MM.1S (cell line): Measurements from ENCODE around the gene LONRF2.

Experiments used
- DNase-seq: peaks from one replicate; pipeline ENCODE4 v3.0.0-alpha.2; 2015
- H2AFZ ChIP-seq: fragments of 300-600 bp; sonication (generic); 2 replicates; pipeline ENCODE4 v1.6.0; 2016; ENCODE audit warnings: antibody characterized with exemption, low read length
- H3F3A ChIP-seq: fragments of 300-600 bp; sonication (generic); 2 replicates; pipeline ENCODE4 v1.6.1; 2016; ENCODE audit warnings: mild to moderate bottlenecking, antibody characterized with exemption, low read length, moderate library complexity, mixed read lengths; ENCODE audit not compliant: insufficient read depth
- H3K27ac ChIP-seq: fragments of 300-600 bp; sonication (generic); 2 replicates; pipeline ENCODE4 v1.5.1; 2016; ENCODE audit warnings: mild to moderate bottlenecking, low read length
- H3K27me3 ChIP-seq: fragments of 300-600 bp; sonication (generic); replicated peaks from 2 replicates; pipeline ENCODE4 v1.6.0; 2016; ENCODE audit warnings: low read length; ENCODE audit not compliant: insufficient read depth
- H3K36me3 ChIP-seq: fragments of 300-600 bp; sonication (generic); replicated peaks from 2 replicates; pipeline ENCODE4 v1.6.1; 2016; ENCODE audit warnings: mild to moderate bottlenecking, low read length, mixed read lengths; ENCODE audit not compliant: insufficient read depth
- H3K4me1 ChIP-seq: fragments of 300-600 bp; sonication (generic); 2 replicates; pipeline ENCODE4 v1.6.1; 2016; ENCODE audit warnings: low read length, mixed read lengths
- H3K4me2 ChIP-seq: fragments of 300-600 bp; sonication (generic); 2 replicates; pipeline ENCODE4 v1.6.0; 2016; ENCODE audit warnings: low read depth, low read length
- H3K4me3 ChIP-seq: fragments of 300-600 bp; sonication (generic); 2 replicates; pipeline ENCODE4 v1.5.1; 2016; ENCODE audit warnings: low read length, mixed read lengths
- H3K79me2 ChIP-seq: fragments of 300-600 bp; sonication (generic); 2 replicates; pipeline ENCODE4 v1.6.1; 2016; ENCODE audit warnings: mixed run types, low read length, mixed read lengths
- H3K9ac ChIP-seq: fragments of 300-600 bp; sonication (generic); 2 replicates; pipeline ENCODE4 v1.6.1; 2016; ENCODE audit warnings: low read length, mixed read lengths
- H3K9me2 ChIP-seq: fragments of 300-600 bp; sonication (generic); replicated peaks from 2 replicates; pipeline ENCODE4 v1.6.1; 2016; ENCODE audit warnings: mild to moderate bottlenecking, low read length, mixed read lengths; ENCODE audit not compliant: insufficient read depth
- H3K9me3 ChIP-seq: fragments of 300-600 bp; sonication (generic); replicated peaks from 2 replicates; pipeline ENCODE4 v1.6.1; 2016; ENCODE audit warnings: mild to moderate bottlenecking, low read length, mixed read lengths; ENCODE audit not compliant: insufficient read depth
- H4K20me1 ChIP-seq: fragments of 300-600 bp; sonication (generic); 2 replicates; pipeline ENCODE4 v1.6.1; 2016; ENCODE audit warnings: mild to moderate bottlenecking, low read length, moderate library complexity, mixed read lengths; ENCODE audit not compliant: insufficient read depth
- EZH2 ChIP-seq: fragments of 300-600 bp; sonication (generic); optimal IDR thresholded peaks from 2 replicates; pipeline ENCODE3; 2017; ENCODE audit warnings: low read depth, mild to moderate bottlenecking, antibody characterized with exemption, low read length, mixed read lengths
- EZH2phosphoT487 ChIP-seq: fragments of 300-600 bp; sonication (generic); IDR thresholded peaks from 2 replicates; pipeline ENCODE4 v1.6.1; 2018; ENCODE audit warnings: antibody characterized with exemption, low read length
- TF ChIP-seq, protein P1 (sequence below): fragments of 300-600 bp; sonication (generic); IDR thresholded peaks from 2 replicates; pipeline ENCODE4 v1.5.1; 2016; ENCODE audit warnings: antibody characterized with exemption, low read length, mixed read lengths

LONRF2 gene

DNA sequence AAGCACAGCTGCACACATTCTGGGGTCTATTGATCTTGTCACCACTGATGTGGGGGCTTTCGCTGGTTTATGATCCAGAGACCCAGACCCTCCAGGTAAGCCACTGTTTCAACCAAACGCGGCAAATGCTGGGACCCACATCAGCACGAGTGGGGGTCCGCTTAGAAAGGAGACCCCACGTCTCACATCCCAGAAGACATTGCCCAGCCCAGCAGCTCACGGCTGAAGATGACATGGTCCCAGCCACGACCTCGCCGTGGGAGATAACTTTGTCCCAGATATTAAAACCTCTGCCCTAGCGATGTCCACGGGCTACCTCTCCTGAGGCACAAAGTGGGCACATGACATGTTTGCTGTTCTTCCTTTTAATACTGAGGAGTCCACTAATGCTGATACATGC is 43.8 kb downstream of the LONRF2 start:
- Histone ChIP-seq H3K4me3 (no peak overlapping the region), H3F3A (no peaks in the 10 kb centered on the region), H3K4me2 (no peak overlapping the region), H3K9ac (no peak overlapping the region), H3K9me2 (no peaks in the 10 kb centered on the region), H3K4me1 (no peaks in the 10 kb centered on the region), H3K79me2 (no peaks in the 10 kb centered on the region), H3K27me3 (no peaks in the 10 kb centered on the region), H3K27ac (no peak overlapping the region), H2AFZ (no peak overlapping the region), H3K9me3 (no peaks in the 10 kb centered on the region), H4K20me1 (no peaks in the 10 kb centered on the region), H3K36me3 (no peaks in the 10 kb centered on the region)
- no peak for DNase-seq
- TF ChIP-seq EZH2 (no peak), EZH2phosphoT487 (no peak)
- TF ChIP-seq, protein P1, sequence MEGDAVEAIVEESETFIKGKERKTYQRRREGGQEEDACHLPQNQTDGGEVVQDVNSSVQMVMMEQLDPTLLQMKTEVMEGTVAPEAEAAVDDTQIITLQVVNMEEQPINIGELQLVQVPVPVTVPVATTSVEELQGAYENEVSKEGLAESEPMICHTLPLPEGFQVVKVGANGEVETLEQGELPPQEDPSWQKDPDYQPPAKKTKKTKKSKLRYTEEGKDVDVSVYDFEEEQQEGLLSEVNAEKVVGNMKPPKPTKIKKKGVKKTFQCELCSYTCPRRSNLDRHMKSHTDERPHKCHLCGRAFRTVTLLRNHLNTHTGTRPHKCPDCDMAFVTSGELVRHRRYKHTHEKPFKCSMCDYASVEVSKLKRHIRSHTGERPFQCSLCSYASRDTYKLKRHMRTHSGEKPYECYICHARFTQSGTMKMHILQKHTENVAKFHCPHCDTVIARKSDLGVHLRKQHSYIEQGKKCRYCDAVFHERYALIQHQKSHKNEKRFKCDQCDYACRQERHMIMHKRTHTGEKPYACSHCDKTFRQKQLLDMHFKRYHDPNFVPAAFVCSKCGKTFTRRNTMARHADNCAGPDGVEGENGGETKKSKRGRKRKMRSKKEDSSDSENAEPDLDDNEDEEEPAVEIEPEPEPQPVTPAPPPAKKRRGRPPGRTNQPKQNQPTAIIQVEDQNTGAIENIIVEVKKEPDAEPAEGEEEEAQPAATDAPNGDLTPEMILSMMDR = no peak

DNA sequence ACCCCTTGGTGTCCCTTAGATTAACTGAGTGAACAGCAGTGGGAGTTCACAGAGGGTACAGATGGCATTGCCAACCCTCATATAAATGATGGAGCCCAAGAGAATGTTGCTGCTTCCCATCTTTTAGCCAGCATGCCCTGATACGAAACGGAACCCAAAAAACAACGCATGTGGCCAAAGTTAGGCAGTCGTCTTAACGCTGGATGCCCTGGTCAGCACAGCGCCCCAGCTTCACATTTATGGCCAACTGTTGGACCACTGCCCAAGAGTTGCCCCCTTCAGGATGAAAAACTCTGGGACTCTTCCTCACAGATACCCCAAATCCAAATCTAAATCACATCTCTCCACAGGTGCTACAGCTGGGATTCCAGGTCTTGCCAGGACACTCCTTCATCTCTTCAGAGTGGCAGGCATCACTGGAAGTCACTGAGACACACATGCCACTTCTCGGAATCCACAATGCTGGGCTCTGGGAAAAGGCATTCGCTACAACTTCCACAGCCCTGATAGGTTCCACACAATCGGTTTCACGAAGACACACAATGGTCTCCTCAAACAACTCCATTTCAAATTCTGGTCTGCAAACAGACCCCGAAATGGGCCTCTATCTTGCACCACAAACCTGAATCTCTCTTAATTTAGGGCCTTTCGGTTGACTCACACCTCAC is 44.6 kb downstream of the LONRF2 start:
- TF ChIP-seq EZH2phosphoT487 = no peak
- TF ChIP-seq, protein P1 = no peak
- no peak for TF ChIP-seq EZH2
- Histone ChIP-seq H3K9me2 (no peaks in the 10 kb centered on the region), H2AFZ (no peak overlapping the region), H3K4me3 (no peak overlapping the region), H3K79me2 (no peaks in the 10 kb centered on the region), H4K20me1 (no peaks in the 10 kb centered on the region), H3K4me1 (no peaks in the 10 kb centered on the region), H3K27me3 (no peaks in the 10 kb centered on the region), H3F3A (no peaks in the 10 kb centered on the region), H3K9me3 (no peaks in the 10 kb centered on the region), H3K27ac (no peak overlapping the region), H3K4me2 (no peak overlapping the region), H3K36me3 (no peaks in the 10 kb centered on the region), H3K9ac (no peak overlapping the region)
- DNase-seq = no peak

DNA sequence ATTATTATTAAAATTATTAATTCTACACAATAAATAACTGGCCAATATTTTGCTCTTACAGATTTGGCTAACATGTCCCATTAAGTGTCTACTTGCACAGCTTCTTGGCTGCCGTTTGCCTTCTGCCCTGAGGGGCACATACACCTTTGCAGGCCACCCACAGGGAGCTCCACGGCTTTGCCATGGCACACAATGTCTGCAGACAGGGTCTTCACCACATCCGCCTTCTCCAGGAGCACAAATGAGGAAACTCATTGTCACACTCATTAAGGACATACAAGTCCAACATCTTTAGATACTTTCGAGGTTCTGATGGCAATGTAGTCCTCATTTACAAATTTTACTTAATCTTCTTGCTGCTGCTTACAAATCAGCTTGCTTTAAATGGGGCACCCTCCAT is 45.6 kb downstream of the LONRF2 start:
- no peak for DNase-seq
- TF ChIP-seq, protein P1 = no peak
- TF ChIP-seq EZH2 (no peak), EZH2phosphoT487 (no peak)
- no peak overlapping the region for H3K27ac ChIP-seq

More for the DNA sequence above, 45.6 kb downstream of the LONRF2 start:
- H3K36me3 ChIP-seq = no peaks in the 10 kb centered on the region
- H3K27me3 ChIP-seq = no peaks in the 10 kb centered on the region
- no peaks in the 10 kb centered on the region for H3K9me3 ChIP-seq
- no peaks in the 10 kb centered on the region for H3K4me1 ChIP-seq
- H3K79me2 ChIP-seq = no peaks in the 10 kb centered on the region
- no peaks in the 10 kb centered on the region for H3K9me2 ChIP-seq
- H3K9ac ChIP-seq = no peak overlapping the region
- H4K20me1 ChIP-seq = no peaks in the 10 kb centered on the region
- no peak overlapping the region for H2AFZ ChIP-seq
- H3K4me2 ChIP-seq = no peak overlapping the region
- H3K4me3 ChIP-seq = no peak overlapping the region
- H3F3A ChIP-seq = no peaks in the 10 kb centered on the region
